ENCODE measurements around the gene CHST7. TPM values are rescaled to one million over a fixed set of nuclear protein-coding genes. Genes with fewer than 3 reads are reported as not detected.

Gene CHST7
- total RNA-seq, 1 experiment from 2014 or later: 17.1 TPM

- no peak overlapping the region for H2BK12ac ChIP-seq (ENCODE audit: insufficient read length, low read depth, low read length)
- no peak overlapping the region for H2BK120ac ChIP-seq (ENCODE audit: low read depth, low read length, poor library complexity, severe bottlenecking)
- H4K20me1 ChIP-seq (ENCODE audit: control insufficient read depth, insufficient read depth, insufficient read length): no peaks in the 10 kb centered on the region
- no peaks in the 10 kb centered on the region; the same call in 1 of the 2 replicates for H3K27me3 Mint-ChIP-seq (ENCODE audit: low read depth)
- H4K5ac ChIP-seq (ENCODE audit: insufficient read length, low read depth, low read length): no peak overlapping the region
- H2AK5ac ChIP-seq (ENCODE audit: insufficient read length, low read length): no peak overlapping the region
- no peak overlapping the region for H2BK20ac ChIP-seq (ENCODE audit: low read depth, low read length, poor library complexity, severe bottlenecking)
- WGBS (ENCODE audit: extremely low coverage, insufficient read length, low lambda C conversion rate): no CpG with 5 or more reads among the region's 10 CpGs
- peak overlapping the region in 1 of 3 experiments; percentile 44; a peak in 3 of 7 replicates for H3K27ac Mint-ChIP-seq
- H3K9me3 Mint-ChIP-seq: peaks cover 70 to 74% of the 10 kb centered on the region in 2 experiments
- H3K14ac ChIP-seq (ENCODE audit: insufficient read depth, low read length): no peak overlapping the region
- H4K8ac ChIP-seq (replicated peaks; ENCODE audit: insufficient read length, low read depth, low read length): no peak overlapping the region
- no peak overlapping the region for H3K27ac ChIP-seq (ENCODE audit: insufficient read length, low read depth, low read length)
- no peak overlapping the region for H4K91ac ChIP-seq (ENCODE audit: insufficient read length, low read depth, low read length)
- H3K23ac ChIP-seq (ENCODE audit: insufficient read length, low read depth, low read length): no peak overlapping the region
- no peak overlapping the region for H3K4me3 Mint-ChIP-seq
- no peak for DNase-seq
- no peaks in the 10 kb centered on the region; the same call in 1 of the 2 replicates for H3K27me3 ChIP-seq (ENCODE audit: insufficient read depth, low read length)
- H3K18ac ChIP-seq (ENCODE audit: insufficient read length, low read depth, low read length): no peak overlapping the region
- no peaks in the 10 kb centered on the region for H3K79me1 ChIP-seq (ENCODE audit: insufficient read depth, low read depth, low read length, poor library complexity, severe bottlenecking)
- H3K36me3 Mint-ChIP-seq (ENCODE audit: insufficient read depth in 1 of 3, low read depth in 3 of 3): peaks cover 9 to 40% (median 33%) of the 10 kb centered on the region in 3 experiments; a peak in 6 of 7 replicates
- no peaks in the 10 kb centered on the region for H3K79me2 ChIP-seq (ENCODE audit: insufficient read depth, low read length)
- no peak overlapping the region for H2BK5ac ChIP-seq (ENCODE audit: insufficient read length, low read length)
- peaks cover 16 to 18% of the 10 kb centered on the region in 2 experiments for H3K4me1 Mint-ChIP-seq
- no peak overlapping the region for H3K4me2 ChIP-seq (ENCODE audit: insufficient read depth, insufficient read length, low read length)
- H3T11ph ChIP-seq (ENCODE audit: low read length): no peak overlapping the region
- H3K56ac ChIP-seq (ENCODE audit: insufficient read length, low read depth, low read length): no peak overlapping the region
- H2BK15ac ChIP-seq (ENCODE audit: low read depth, low read length): no peak overlapping the region
- TF ChIP-seq CTCF (conservative IDR thresholded peaks at IDR 0.05): no peak
- H3K9ac ChIP-seq (ENCODE audit: extremely low read depth, insufficient read length, low read length): no peak overlapping the region
- no peak overlapping the region for H3K4ac ChIP-seq (ENCODE audit: low read depth, low read length)
- peaks cover 4% of the 10 kb centered on the region; the same call in 1 of the 2 replicates for H3K4me1 ChIP-seq (ENCODE audit: insufficient read depth, low read length)
- H3K23me2 ChIP-seq (ENCODE audit: insufficient read length, low read depth, low read length, poor library complexity, severe bottlenecking): no peaks in the 10 kb centered on the region
- H3K9me3 ChIP-seq (ENCODE audit: control insufficient read depth, low read depth, low read length): peaks cover 39% of the 10 kb centered on the region
- no peak overlapping the region for H2AFZ ChIP-seq (ENCODE audit: low read length)
Observed at GRCh38 chrX:46627711-46628419, 54.3 kb downstream of the CHST7 start.

All from H9 (cell line).